Karpas-422 (cell line): ENCODE measurements around the gene TUT4. TPM values are rescaled to one million over a fixed set of nuclear protein-coding genes. Genes with fewer than 3 reads are reported as not detected.

Experiments used
- DNase-seq: peaks from one replicate; pipeline ENCODE4 v3.0.0-alpha.2; 2015
- H2AFZ ChIP-seq: fragments of 200-600 bp; sonication (generic); 2 replicates; pipeline ENCODE4 v1.6.1; 2014; ENCODE audit warnings: antibody characterized with exemption, low read length, mixed read lengths
- H3K27ac ChIP-seq: fragments of 200-600 bp; sonication (generic); 2 replicates; pipeline ENCODE4 v1.5.1; 2014; ENCODE audit warnings: mild to moderate bottlenecking, low read length, moderate library complexity
- H3K27me3 ChIP-seq: fragments of 200-600 bp; sonication (generic); 2 replicates; pipeline ENCODE4 v1.6.1; 2014; ENCODE audit warnings: low read length, mixed read lengths
- H3K36me3 ChIP-seq: fragments of 200-600 bp; sonication (generic); 2 replicates; pipeline ENCODE4 v1.6.1; 2014; ENCODE audit warnings: low read length, mixed read lengths; ENCODE audit not compliant: insufficient read depth
- H3K4me1 ChIP-seq: fragments of 200-600 bp; sonication (generic); 2 replicates; pipeline ENCODE4 v1.6.1; 2014; ENCODE audit warnings: mild to moderate bottlenecking, low read length, mixed read lengths
- H3K4me2 ChIP-seq: fragments of 200-600 bp; sonication (generic); 2 replicates; pipeline ENCODE4 v1.6.1; 2014; ENCODE audit warnings: low read length, low read depth, mild to moderate bottlenecking; ENCODE audit not compliant: poor library complexity, severe bottlenecking
- H3K4me3 ChIP-seq: fragments of 200-600 bp; sonication (generic); 2 replicates; pipeline ENCODE4 v1.5.1; 2014; ENCODE audit warnings: mild to moderate bottlenecking, antibody characterized with exemption, low read length, mixed read lengths
- H3K79me2 ChIP-seq: fragments of 200-600 bp; sonication (generic); 2 replicates; pipeline ENCODE4 v1.6.1; 2014; ENCODE audit warnings: mild to moderate bottlenecking, low read length, mixed read lengths
- H3K9ac ChIP-seq: fragments of 200-600 bp; sonication (generic); 2 replicates; pipeline ENCODE4 v1.6.0; 2014; ENCODE audit warnings: low read length
- H3K9me2 ChIP-seq: fragments of 200-600 bp; sonication (generic), shearing (Covaris generic); replicated peaks from 2 replicates; pipeline ENCODE4 v1.6.0; 2014; ENCODE audit warnings: mild to moderate bottlenecking, low read length, moderate library complexity; ENCODE audit not compliant: insufficient read depth
- H3K9me3 ChIP-seq: fragments of 300-700, 200-600 bp; sonication (generic); 2 replicates; pipeline ENCODE4 v1.6.1; 2014; ENCODE audit warnings: low read length, mixed read lengths
- H4K20me1 ChIP-seq: fragments of 200-600 bp; sonication (generic); 2 replicates; pipeline ENCODE4 v1.6.1; 2014; ENCODE audit warnings: mild to moderate bottlenecking, antibody characterized with exemption, low read length, low read depth; ENCODE audit not compliant: insufficient read depth
- total RNA-seq: library from RNA; depleted of rRNA; stranded (reverse); fragments of >200 nt; shearing (Covaris generic); gene quantifications from 2 replicates; pipeline ENCODE4 v1.2.3, GENCODE V29; 2014; ENCODE audit warnings: low replicate concordance

The TUT4 gene
- total RNA-seq, 1 experiment from 2014 or later, result 97.8 TPM

DNA sequence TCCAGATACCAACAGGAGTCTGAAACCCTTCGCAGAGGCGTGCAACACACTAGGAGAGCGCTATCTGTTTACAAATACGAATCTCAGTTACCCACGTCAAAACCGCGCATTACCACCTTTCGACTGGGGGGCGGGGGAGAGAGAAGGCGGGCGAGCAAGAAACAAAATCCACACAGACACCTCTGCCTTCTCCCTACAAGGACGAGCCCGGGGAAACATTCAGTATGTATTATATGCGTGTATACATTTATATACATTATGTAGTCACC lies 722 bp downstream of the TUT4 start:
- peaks cover 8% of the 10 kb centered on the region; the same call in 1 of the 2 replicates for H3K36me3 ChIP-seq
- peak overlapping the region; percentile 86 for H3K4me2 ChIP-seq
- H3K9ac ChIP-seq, result peak overlapping the region; percentile 90
- H3K4me1 ChIP-seq, result peaks cover 37% of the 10 kb centered on the region
- H3K4me3 ChIP-seq, result peak overlapping the region; percentile 89
- no peaks in the 10 kb centered on the region for H3K9me2 ChIP-seq
- 0 out of 2 replicates have a peak overlapping the region, but pooled peaks have one; percentile 58 for H2AFZ ChIP-seq
- H3K27me3 ChIP-seq, result no peaks in the 10 kb centered on the region
- peak overlapping the region; percentile 91 for H3K27ac ChIP-seq
- DNase-seq, result peak; percentile 81
- peaks cover 3% of the 10 kb centered on the region; the same call in 1 of the 2 replicates for H3K9me3 ChIP-seq
- H3K79me2 ChIP-seq, result peaks cover 57% of the 10 kb centered on the region
- no peaks in the 10 kb centered on the region; the same call in 1 of the 2 replicates for H4K20me1 ChIP-seq

DNA sequence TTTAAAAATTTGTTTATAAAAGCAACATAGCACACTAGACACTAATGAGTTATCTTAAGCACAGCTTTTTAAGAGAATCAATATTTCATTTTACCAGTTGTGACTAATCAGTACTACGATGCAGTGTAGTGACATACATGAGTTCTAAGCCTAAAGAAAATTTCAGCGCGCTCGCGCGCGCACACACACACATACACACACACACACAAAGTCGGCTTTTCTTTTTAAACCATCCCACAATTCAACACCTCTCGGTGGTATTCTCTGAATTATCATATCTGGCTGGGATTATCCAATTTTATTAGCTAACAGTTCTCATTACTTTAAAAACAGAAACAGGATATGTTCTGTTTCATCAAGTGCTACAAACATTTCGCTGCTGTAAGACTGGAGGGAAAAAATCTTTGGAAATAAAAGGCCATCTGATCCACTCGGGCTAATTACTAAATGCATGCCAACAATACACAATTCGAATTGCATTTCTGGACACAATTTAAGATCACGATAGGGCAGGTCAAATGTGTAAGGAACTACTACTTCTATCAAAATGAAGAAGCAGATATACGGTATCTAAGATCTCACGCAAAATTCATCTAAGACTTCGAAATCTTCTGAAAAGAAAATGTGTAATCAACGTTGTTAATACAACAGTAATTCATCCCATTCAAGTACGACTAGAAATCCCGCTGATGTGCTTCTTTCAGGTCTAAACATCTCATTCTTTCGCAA lies 1.2 kb downstream of the TUT4 start:
- peaks cover 3% of the 10 kb centered on the region; the same call in 1 of the 2 replicates for H3K9me3 ChIP-seq
- H2AFZ ChIP-seq, result 0 out of 2 replicates have a peak overlapping the region, but pooled peaks have one; percentile 58
- H3K9me2 ChIP-seq, result no peaks in the 10 kb centered on the region
- peak overlapping the region; percentile 86 for H3K4me2 ChIP-seq
- H3K4me1 ChIP-seq, result peaks cover 37% of the 10 kb centered on the region
- no peaks in the 10 kb centered on the region for H3K27me3 ChIP-seq
- H3K79me2 ChIP-seq, result peaks cover 62% of the 10 kb centered on the region
- peaks cover 11% of the 10 kb centered on the region; the same call in 1 of the 2 replicates for H3K36me3 ChIP-seq
- H3K27ac ChIP-seq, result peak overlapping the region; percentile 91
- DNase-seq, result peak; percentile 79
- H4K20me1 ChIP-seq, result no peaks in the 10 kb centered on the region; the same call in 1 of the 2 replicates
- H3K9ac ChIP-seq, result peak overlapping the region; percentile 90
- peak overlapping the region; percentile 89 for H3K4me3 ChIP-seq

DNA sequence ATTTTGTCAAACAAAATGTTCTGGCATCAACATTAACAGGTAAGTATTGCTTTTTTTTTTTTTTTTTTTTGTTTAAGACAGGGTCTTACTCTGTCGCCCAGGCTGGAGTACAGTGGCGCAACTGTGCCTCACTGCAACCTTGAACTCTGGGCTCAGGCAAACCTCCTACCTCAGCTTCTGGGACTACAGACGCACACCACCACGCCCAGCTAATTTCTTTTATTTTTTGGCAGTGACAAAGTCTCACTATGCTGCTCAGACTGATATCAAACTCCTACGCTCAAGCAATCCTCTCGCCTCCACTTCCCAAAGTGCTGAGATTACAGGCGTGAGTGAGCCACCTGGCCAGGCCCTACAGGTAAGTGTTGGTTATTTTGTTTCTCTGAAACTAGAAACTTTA lies 2.4 kb downstream of the TUT4 start:
- Histone ChIP-seq H3K27me3 (no peaks in the 10 kb centered on the region), H3K36me3 (peaks cover 17% of the 10 kb centered on the region), H3K9ac (0 out of 2 replicates have a peak overlapping the region, but pooled peaks have one; percentile 32), H3K4me3 (peak overlapping the region; percentile 89), H3K27ac (peak overlapping the region; percentile 91), H4K20me1 (no peaks in the 10 kb centered on the region; the same call in 1 of the 2 replicates), H2AFZ (no peak overlapping the region), H3K9me2 (no peaks in the 10 kb centered on the region), H3K4me1 (peaks cover 37% of the 10 kb centered on the region), H3K79me2 (peaks cover 74% of the 10 kb centered on the region), H3K9me3 (peaks cover 4% of the 10 kb centered on the region; the same call in 1 of the 2 replicates), H3K4me2 (peak overlapping the region; percentile 86)
- DNase-seq, result no peak

DNA sequence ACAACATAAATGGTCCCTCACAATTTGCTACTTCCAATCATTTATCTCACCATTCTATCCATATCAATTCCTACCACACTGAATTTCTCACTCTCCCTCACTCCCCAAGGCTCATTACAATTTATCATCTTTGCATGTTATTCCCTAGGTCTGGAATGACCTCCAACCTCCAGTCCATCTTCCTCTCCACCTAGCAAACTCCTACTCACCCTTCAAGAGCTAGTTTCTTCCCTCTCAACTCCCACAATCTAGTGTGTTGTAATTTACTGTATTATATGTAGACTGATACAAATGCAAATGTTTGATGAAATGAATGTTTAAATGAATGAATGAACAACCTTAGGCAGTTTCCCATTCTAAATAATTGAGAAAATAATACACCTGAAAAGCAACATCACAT lies 3.6 kb downstream of the TUT4 start:
- Histone ChIP-seq H3K27ac (no peak overlapping the region), H3K4me2 (no peak overlapping the region), H4K20me1 (no peaks in the 10 kb centered on the region; the same call in 1 of the 2 replicates), H3K27me3 (no peaks in the 10 kb centered on the region), H3K4me1 (peaks cover 34% of the 10 kb centered on the region), H3K9me3 (peaks cover 7% of the 10 kb centered on the region; the same call in 1 of the 2 replicates), H3K9ac (no peak overlapping the region), H2AFZ (no peak overlapping the region), H3K79me2 (peaks cover 86% of the 10 kb centered on the region), H3K36me3 (peaks cover 18% of the 10 kb centered on the region), H3K9me2 (no peaks in the 10 kb centered on the region), H3K4me3 (no peak overlapping the region)
- no peak for DNase-seq

DNA sequence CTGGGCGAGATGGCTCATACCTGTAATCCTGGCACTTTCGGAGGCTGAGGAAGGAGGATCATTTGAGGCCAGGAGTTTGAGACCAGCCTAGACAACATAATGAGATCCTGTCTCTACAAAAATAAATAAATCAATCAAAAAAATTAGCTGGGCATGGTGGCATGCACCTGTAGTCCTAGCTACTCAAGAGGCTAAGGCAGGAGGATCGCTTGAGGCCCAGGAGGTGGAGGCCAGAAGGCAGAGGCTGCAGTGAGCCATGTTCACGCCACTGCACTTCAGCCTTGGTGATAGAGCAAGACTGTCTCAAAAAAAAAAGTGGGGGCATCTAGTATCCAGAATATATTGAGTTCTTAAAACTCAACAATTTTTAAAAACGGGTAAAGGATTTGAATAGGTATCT lies 6.0 kb downstream of the TUT4 start:
- H3K4me1 ChIP-seq, result peaks cover 27% of the 10 kb centered on the region

DNA sequence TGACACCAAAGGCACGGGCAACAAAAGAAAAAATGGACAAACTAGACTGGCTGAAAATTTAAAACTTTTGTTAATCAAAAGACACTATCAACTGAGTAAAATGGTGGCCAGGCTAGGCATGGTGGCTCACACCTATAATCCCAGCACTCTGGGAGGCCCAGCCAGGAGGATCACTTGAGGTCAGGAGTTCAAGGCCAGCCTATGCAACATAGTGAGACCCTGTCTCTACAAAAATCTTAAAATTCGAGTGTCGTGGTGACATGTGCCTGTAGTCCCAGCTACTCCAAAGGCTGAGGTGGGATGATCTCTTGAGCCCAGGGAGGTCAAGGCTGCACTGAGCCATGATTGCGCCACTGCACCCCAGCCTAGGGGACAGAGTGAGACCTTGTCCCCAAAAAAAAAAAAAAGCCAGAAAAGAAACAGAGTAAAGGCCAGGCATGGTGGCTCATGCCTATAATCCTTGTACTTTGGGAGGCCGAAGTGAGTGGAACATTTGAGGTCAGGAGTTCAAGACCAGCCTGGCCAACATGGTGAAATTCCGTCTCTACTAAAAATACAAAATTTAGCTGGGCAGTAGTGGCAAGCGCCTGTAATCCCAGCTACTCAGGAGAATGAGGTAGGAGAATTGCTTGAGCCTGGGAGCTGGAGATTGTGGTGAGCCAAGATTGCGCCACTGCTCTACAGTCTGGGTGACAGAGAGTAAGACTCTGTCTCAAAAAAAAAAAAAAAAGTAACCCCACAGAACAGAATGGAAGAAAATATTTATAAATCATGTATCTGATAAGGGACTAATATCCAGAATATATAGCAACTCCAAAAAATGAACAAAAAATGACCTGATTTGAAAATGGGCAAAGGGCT lies 8.0 kb downstream of the TUT4 start:
- Histone ChIP-seq H3K27ac (no peak overlapping the region), H3K4me3 (no peak overlapping the region), H2AFZ (no peak overlapping the region), H3K9me3 (peaks cover 12% of the 10 kb centered on the region; the same call in 1 of the 2 replicates), H3K9me2 (no peaks in the 10 kb centered on the region), H4K20me1 (no peaks in the 10 kb centered on the region), H3K36me3 (peaks cover 20% of the 10 kb centered on the region), H3K27me3 (no peaks in the 10 kb centered on the region), H3K79me2 (peaks cover 97% of the 10 kb centered on the region), H3K9ac (no peak overlapping the region), H3K4me2 (no peak overlapping the region), H3K4me1 (peaks cover 9% of the 10 kb centered on the region)
- no peak for DNase-seq

More for the DNA sequence above, 6.0 kb downstream of the TUT4 start:
- Histone ChIP-seq H3K4me2 (no peak overlapping the region), H2AFZ (no peak overlapping the region), H3K27ac (no peak overlapping the region), H3K79me2 (peaks cover 98% of the 10 kb centered on the region), H3K36me3 (peaks cover 20% of the 10 kb centered on the region), H3K27me3 (no peaks in the 10 kb centered on the region), H3K4me3 (no peak overlapping the region), H3K9me2 (no peaks in the 10 kb centered on the region), H4K20me1 (no peaks in the 10 kb centered on the region; the same call in 1 of the 2 replicates), H3K9me3 (peaks cover 9% of the 10 kb centered on the region; the same call in 1 of the 2 replicates), H3K9ac (no peak overlapping the region)
- no peak for DNase-seq

DNA sequence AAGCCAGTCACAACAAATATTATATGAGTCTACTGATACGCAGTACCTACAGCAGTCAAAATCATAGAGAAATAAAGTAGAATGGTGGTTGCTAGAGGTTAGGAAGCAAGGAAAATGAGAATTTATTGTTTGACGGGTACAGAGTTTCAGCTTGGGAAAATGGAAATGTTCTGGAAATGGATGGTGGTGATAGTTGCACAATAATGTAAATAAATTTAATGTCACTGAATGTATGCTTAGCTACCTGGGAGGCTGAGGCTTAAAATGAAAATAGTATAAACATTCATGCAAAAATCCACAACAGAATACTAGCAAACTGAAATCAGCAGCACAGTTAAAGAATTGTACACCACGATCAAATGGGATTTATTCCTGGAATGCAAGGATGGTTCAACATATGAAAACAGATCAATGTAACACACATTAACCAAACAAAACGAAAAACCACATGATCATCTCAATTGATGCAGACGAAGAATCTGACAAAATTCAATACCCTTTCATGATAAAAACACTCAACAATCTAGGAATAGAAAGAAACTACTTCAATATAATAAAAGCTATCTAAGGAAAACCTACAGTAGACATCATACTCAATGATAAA lies 10.7 kb downstream of the TUT4 start:
- Histone ChIP-seq H4K20me1 (no peaks in the 10 kb centered on the region), H2AFZ (no peak overlapping the region), H3K27ac (no peak overlapping the region), H3K9me3 (peaks cover 9% of the 10 kb centered on the region; the same call in 1 of the 2 replicates), H3K27me3 (no peaks in the 10 kb centered on the region), H3K4me3 (no peak overlapping the region), H3K79me2 (peaks cover 97% of the 10 kb centered on the region), H3K4me2 (no peak overlapping the region), H3K4me1 (no peaks in the 10 kb centered on the region), H3K9me2 (no peaks in the 10 kb centered on the region), H3K36me3 (peaks cover 12% of the 10 kb centered on the region), H3K9ac (no peak overlapping the region)
- no peak for DNase-seq
